PFSK-1 (cell line): ENCODE measurements around the gene GSTO2.

Experiments used
- POLR2AphosphoS5 ChIP-seq: IDR thresholded peaks from 2 replicates; pipeline ENCODE4 v1.6.1; 2012; ENCODE audit warnings: low read depth, mild to moderate bottlenecking, control low read depth, low read length, moderate library complexity
- REST ChIP-seq, 2 experiments: IDR thresholded peaks; 2 replicates each; pipeline versions ENCODE4 v1.6.1 to v1.8.0; 2011 to 2012; ENCODE audit warnings: low read depth in 2 of 2, low read length in 2 of 2, control low read depth in 1 of 2, inconsistent platforms in 1 of 2, mild to moderate bottlenecking in 1 of 2, moderate library complexity in 1 of 2; ENCODE audit not compliant: insufficient read depth in 1 of 2
- SIN3A ChIP-seq: IDR thresholded peaks from 2 replicates; pipeline ENCODE4 v1.6.1; 2012; ENCODE audit warnings: mild to moderate bottlenecking, low read length, moderate library complexity, borderline replicate concordance; ENCODE audit not compliant: insufficient read depth
- TAF1 ChIP-seq: IDR thresholded peaks from 2 replicates; pipeline ENCODE4 v1.6.1; 2012; ENCODE audit warnings: low read length, control low read depth, borderline replicate concordance; ENCODE audit not compliant: insufficient read depth

GRCh38 chr10:104277785-104278184, 8.8 kb downstream of the GSTO2 start:
- TF ChIP-seq TAF1 (no peak), SIN3A (no peak), REST (IDR thresholded peaks at IDR 0.05; ENCODE audit: insufficient read depth in 1 of 2, low read depth in 2 of 2, low read length in 2 of 2) (no peak), POLR2AphosphoS5 (no peak)
